H1 (cell line): ENCODE results near the gene POLA1. TPM values are rescaled to one million over a fixed set of nuclear protein-coding genes. Genes with fewer than 3 reads are reported as not detected.

Source experiments
- CTCF ChIA-PET: fragments of 300-600 bp; sonication (Branson Sonifier 250); formaldehyde crosslinking; loops from one replicate; lab custom pipeline; 2021; ENCODE audit not compliant: partially characterized antibody; lab: Charles Lee
- POLR2A ChIA-PET: fragments of 300-600 bp; sonication (Branson Sonifier 250); formaldehyde crosslinking; loops from one replicate; lab custom pipeline; 2021; ENCODE audit warnings: inconsistent platforms; ENCODE audit not compliant: partially characterized antibody; lab: Charles Lee
- DNase-seq, 2 experiments: peaks; one replicate each; pipeline versions ENCODE4 v3.0.0 to v3.0.0-alpha.2; 2010 to 2022; ENCODE audit warnings: low spot score in 2 of 2, low read depth in 1 of 2, mixed read lengths in 1 of 2
- FAIRE-seq: peaks from 2 replicates; lab custom pipeline; 2011; peaks lifted over from hg19 to GRCh38; lab: Jason Lieb, UNC
- H2AFZ ChIP-seq: 2 replicates; pipeline ENCODE4 v1.8.1; 2012; ENCODE audit warnings: low read length, inconsistent platforms
- H2AK5ac ChIP-seq: 2 replicates; pipeline ENCODE4 v1.6.1; 2013; ENCODE audit warnings: low read depth, low read length
- H2BK120ac ChIP-seq: replicated peaks from 2 replicates; pipeline ENCODE3; 2013; ENCODE audit warnings: low read depth, low read length, inconsistent platforms
- H2BK12ac ChIP-seq: 2 replicates; pipeline ENCODE4 v1.6.1; 2013; ENCODE audit warnings: low read depth, low read length
- H2BK15ac ChIP-seq: 2 replicates; pipeline ENCODE4 v1.6.1; 2013; ENCODE audit warnings: low read length
- H2BK20ac ChIP-seq: 2 replicates; pipeline ENCODE4 v1.6.1; 2013; ENCODE audit warnings: low read length
- H2BK5ac ChIP-seq: 2 replicates; pipeline ENCODE4 v1.6.1; 2013; ENCODE audit warnings: low read depth, low read length
- H3K14ac ChIP-seq: 2 replicates; pipeline ENCODE4 v1.6.1; 2013; ENCODE audit warnings: inconsistent platforms; ENCODE audit not compliant: insufficient read length
- H3K18ac ChIP-seq: 2 replicates; pipeline ENCODE4 v1.6.1; 2013; ENCODE audit warnings: low read length; ENCODE audit errors: extremely low read depth
- H3K23ac ChIP-seq: 2 replicates; pipeline ENCODE4 v1.6.1; 2013; ENCODE audit warnings: inconsistent platforms; ENCODE audit not compliant: insufficient read length
- H3K23me2 ChIP-seq: 2 replicates; pipeline ENCODE4 v1.6.1; 2013; ENCODE audit warnings: low read depth, low read length
- H3K27ac ChIP-seq: 2 replicates; pipeline ENCODE4 v1.6.1; 2011; ENCODE audit warnings: low read depth, low read length, inconsistent platforms
- H3K27me3 ChIP-seq, 4 experiments: replicated peaks in 1 of 4; 1 replicate in 1 of 4; 2 replicates in 3 of 4; pipeline versions ENCODE4 v1.6.1 to v1.8.1; 2011 to 2013; ENCODE audit warnings: low read length in 3 of 4, mild to moderate bottlenecking in 3 of 4, inconsistent platforms in 2 of 4, mixed read lengths in 2 of 4, moderate library complexity in 1 of 4; ENCODE audit not compliant: control insufficient read depth in 3 of 4, insufficient read depth in 3 of 4; ENCODE audit errors: extremely low read depth in 1 of 4
- H3K36me3 ChIP-seq, 4 experiments: 2 replicates each; pipeline versions ENCODE4 v1.6.1 to v1.8.1; 2011 to 2013; ENCODE audit warnings: mild to moderate bottlenecking in 4 of 4, low read length in 3 of 4, moderate library complexity in 2 of 4, control low read depth in 1 of 4, inconsistent platforms in 1 of 4; ENCODE audit not compliant: insufficient read depth in 4 of 4, control insufficient read depth in 2 of 4
- H3K4ac ChIP-seq: replicated peaks from 2 replicates; pipeline ENCODE3; 2013; ENCODE audit warnings: low read length, low read depth, mixed read lengths, inconsistent platforms; ENCODE audit not compliant: insufficient read length
- H3K4me1 ChIP-seq, 4 experiments: replicated peaks in 1 of 4; 1 replicate in 1 of 4; 2 replicates in 3 of 4; pipeline versions ENCODE4 v1.6.1 to v1.8.1; 2011 to 2013; ENCODE audit warnings: low read length in 3 of 4, inconsistent platforms in 2 of 4, mixed read lengths in 1 of 4; ENCODE audit not compliant: insufficient read depth in 4 of 4, control insufficient read depth in 3 of 4
- H3K4me2 ChIP-seq, 2 experiments: 2 replicates each; pipeline versions ENCODE4 v1.6.1 to v1.8.1; 2011 to 2013; ENCODE audit warnings: low read depth in 2 of 2, low read length in 2 of 2, control low read depth in 1 of 2, inconsistent platforms in 1 of 2, mild to moderate bottlenecking in 1 of 2; ENCODE audit not compliant: insufficient read depth in 1 of 2
- H3K4me3 ChIP-seq, 4 experiments: fragments of 200-600, 300-600 bp in 1 of 4; sonication (generic), shearing (Covaris generic), sonication (Bioruptor Twin) in 1 of 4; 2 replicates each; pipeline versions ENCODE4 v1.5.1 to v1.8.1; 2011 to 2016; ENCODE audit warnings: low read length in 4 of 4, low read depth in 3 of 4, control low read depth in 2 of 4, inconsistent platforms in 2 of 4, mild to moderate bottlenecking in 2 of 4, mixed read lengths in 1 of 4, moderate library complexity in 1 of 4; ENCODE audit not compliant: insufficient read depth in 2 of 4; ENCODE audit errors: extremely low read depth in 1 of 4
- H3K56ac ChIP-seq: replicated peaks from 2 replicates; pipeline ENCODE3; 2013; ENCODE audit warnings: low read depth, mild to moderate bottlenecking, mixed read lengths, low read length, inconsistent platforms; ENCODE audit not compliant: insufficient read length
- H3K79me1 ChIP-seq: 2 replicates; pipeline ENCODE4 v1.6.1; 2013; ENCODE audit warnings: low read depth, low read length, control low read depth
- H3K79me2 ChIP-seq, 2 experiments: 2 replicates each; pipeline versions ENCODE4 v1.6.1 to v1.8.1; 2012 to 2013; ENCODE audit warnings: low read length in 2 of 2, mild to moderate bottlenecking in 2 of 2, inconsistent platforms in 1 of 2; ENCODE audit not compliant: insufficient read depth in 2 of 2, control insufficient read depth in 1 of 2
- H3K9ac ChIP-seq, 4 experiments: replicated peaks in 1 of 4; 1 replicate in 1 of 4; 2 replicates in 3 of 4; pipeline versions ENCODE4 v1.6.1 to v1.8.1; 2011 to 2013; ENCODE audit warnings: low read depth in 3 of 4, low read length in 3 of 4, control low read depth in 2 of 4, mild to moderate bottlenecking in 2 of 4, moderate library complexity in 2 of 4, inconsistent platforms in 1 of 4; ENCODE audit errors: extremely low read depth in 1 of 4
- H3K9me3 ChIP-seq, 2 experiments: 2 replicates each; pipeline versions ENCODE4 v1.6.1 to v1.8.1; 2012 to 2013; ENCODE audit warnings: mild to moderate bottlenecking in 2 of 2, moderate library complexity in 2 of 2, control low read depth in 1 of 2, inconsistent platforms in 1 of 2, low read depth in 1 of 2, low read length in 1 of 2, mixed read lengths in 1 of 2; ENCODE audit not compliant: insufficient read depth in 2 of 2
- H4K20me1 ChIP-seq, 2 experiments: replicated peaks in 1 of 2; 2 replicates each; pipeline versions ENCODE3 to v1.8.1; 2011 to 2013; ENCODE audit warnings: inconsistent platforms in 2 of 2, low read length in 2 of 2, mild to moderate bottlenecking in 1 of 2; ENCODE audit not compliant: insufficient read depth in 2 of 2, control insufficient read depth in 1 of 2
- H4K5ac ChIP-seq: 2 replicates; pipeline ENCODE4 v1.6.1; 2013; ENCODE audit warnings: low read length, low read depth, mixed read lengths, inconsistent platforms; ENCODE audit not compliant: insufficient read length
- H4K8ac ChIP-seq: 2 replicates; pipeline ENCODE4 v1.8.0; 2013; ENCODE audit warnings: mild to moderate bottlenecking, moderate library complexity, low read length, inconsistent platforms; ENCODE audit not compliant: insufficient read depth; ENCODE audit errors: extremely low read depth
- H4K91ac ChIP-seq: replicated peaks from 2 replicates; pipeline ENCODE3; 2013; ENCODE audit warnings: low read length, mixed read lengths, inconsistent platforms; ENCODE audit not compliant: insufficient read length
- ATF3 ChIP-seq: IDR thresholded peaks from 2 replicates; pipeline ENCODE4 v1.6.1; 2011; ENCODE audit warnings: low read depth, mild to moderate bottlenecking, low read length; ENCODE audit not compliant: insufficient read depth
- CTCF ChIP-seq, 3 experiments: IDR thresholded peaks; 1 replicate in 2 of 3; 2 replicates in 1 of 3; pipeline versions ENCODE4 v1.5.1 to v1.6.1; 2011; ENCODE audit warnings: low read length in 3 of 3, mild to moderate bottlenecking in 3 of 3, inconsistent platforms in 2 of 3, low read depth in 1 of 3, moderate library complexity in 1 of 3; ENCODE audit not compliant: insufficient read depth in 1 of 3; ENCODE audit errors: control extremely low read depth in 1 of 3
- GTF2F1 ChIP-seq: IDR thresholded peaks from 2 replicates; pipeline ENCODE4 v1.6.1; 2012; ENCODE audit warnings: low read depth, low read length, improper control_type of control experiment, borderline replicate concordance
- MAFK ChIP-seq: IDR thresholded peaks from 2 replicates; pipeline ENCODE4 v1.6.1; 2012; ENCODE audit warnings: low read depth, mild to moderate bottlenecking, improper control_type of control experiment, low read length
- PHF8 ChIP-seq: fragments of 200-600 bp; sonication (generic); conservative IDR thresholded peaks from 2 replicates; pipeline ENCODE4 v1.7.1; 2012; ENCODE audit warnings: low read depth, mild to moderate bottlenecking, inconsistent platforms, low read length, moderate library complexity
- POLR2A ChIP-seq, 2 experiments: IDR thresholded peaks; 1 replicate in 1 of 2; 2 replicates in 1 of 2; pipeline ENCODE4 v1.6.1; 2011; ENCODE audit warnings: low read depth in 2 of 2, low read length in 2 of 2, mild to moderate bottlenecking in 2 of 2; ENCODE audit errors: control extremely low read depth in 1 of 2
- RBBP5 ChIP-seq: IDR thresholded peaks from 2 replicates; pipeline ENCODE4 v1.7.1; 2012; ENCODE audit warnings: low read depth, mild to moderate bottlenecking, inconsistent platforms, low read length, moderate library complexity, borderline replicate concordance
- RXRA ChIP-seq: IDR thresholded peaks from 2 replicates; pipeline ENCODE4 v1.6.1; 2011; ENCODE audit warnings: low read depth, mild to moderate bottlenecking, low read length, moderate library complexity; ENCODE audit not compliant: insufficient read depth
- SIX5 ChIP-seq: IDR thresholded peaks from 2 replicates; pipeline ENCODE4 v1.6.1; 2011; ENCODE audit warnings: mild to moderate bottlenecking, low read depth, low read length
- SRF ChIP-seq: IDR thresholded peaks from 2 replicates; pipeline ENCODE4 v1.6.1; 2011; ENCODE audit warnings: mild to moderate bottlenecking, low read depth, low read length, moderate library complexity
- TCF12 ChIP-seq: IDR thresholded peaks from 2 replicates; pipeline ENCODE4 v1.6.1; 2011; ENCODE audit warnings: low read depth, mild to moderate bottlenecking, low read length
- WGBS, 2 experiments: shearing (Covaris generic) in 1 of 2; methylation state at CpG; one replicate each; pipeline versions ENCODE4 v1.1.6 to v1.1.7; 2013 to 2015; ENCODE audit warnings: low lambda C conversion rate in 2 of 2, mixed read lengths in 2 of 2, inconsistent platforms in 1 of 2, low coverage in 1 of 2, missing lambda C conversion rate in 1 of 2; ENCODE audit not compliant: insufficient replicate concordance in 2 of 2, insufficient coverage in 1 of 2, insufficient read length in 1 of 2; ENCODE audit errors: extremely low coverage in 1 of 2, missing lambda C conversion rate in 1 of 2; 5-methylcytosine and 5-hydroxymethylcytosine counted together
- polyA plus RNA-seq, 7 experiments: library from polyadenylated mRNA; depleted of rRNA in 3 of 7; stranded (reverse) in 5 of 7; unstranded in 2 of 7; fragments of >200 nt in 5 of 7; fragments of 200-250 nt in 2 of 7; gene quantifications; 1 replicate in 5 of 7; 2 replicates in 1 of 7; 4 replicates in 1 of 7; pipeline versions ENCODE4 v1.2.1 to v1.2.3, GENCODE V29; 2011 to 2013; ENCODE audit warnings: missing spikeins in 2 of 7, mixed read lengths in 2 of 7
- total RNA-seq: library from RNA; stranded (reverse); fragmentation: NEBNext Ultra II Directional; extraction: Animal tissue kit (Norgen Biotek cat#: 25700); gene quantifications from 2 replicates; pipeline ENCODE4 v1.2.1, GENCODE V29; 2021

POLA1 gene
- total and polyA plus RNA-seq, 2 of the 8 experiments (the other 6 are each of a cell fraction or from before 2014, with no cell fraction given): 5.6 to 34.9 TPM

DNA sequence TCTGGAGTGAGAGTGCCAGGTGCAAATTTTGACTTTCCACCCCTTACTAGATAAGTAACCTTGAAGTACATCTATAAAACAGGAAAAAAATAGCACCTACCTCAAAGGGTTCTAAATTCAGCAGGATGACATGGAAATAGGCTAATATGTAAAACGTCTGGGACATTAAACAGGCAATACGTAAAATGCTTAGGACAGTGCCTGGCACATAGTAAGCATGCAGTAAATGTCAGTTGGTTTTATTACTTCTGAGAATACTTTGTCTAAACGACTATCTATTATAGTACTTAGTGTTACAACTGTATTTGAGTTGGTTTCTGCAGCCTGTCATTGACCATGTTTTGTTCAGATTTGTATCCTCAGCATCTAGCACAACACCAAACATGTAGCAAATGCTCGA is 251.3 kb downstream of the POLA1 start:
- no peak overlapping the region for H2AK5ac ChIP-seq
- no peak overlapping the region for H2AFZ ChIP-seq
- H2BK15ac ChIP-seq: no peak overlapping the region
- no peaks in the 10 kb centered on the region for H3K23me2 ChIP-seq
- no peak for DNase-seq
- H2BK120ac ChIP-seq: no peak overlapping the region
- H3K4ac ChIP-seq: no peak overlapping the region
- H4K5ac ChIP-seq: no peak overlapping the region
- WGBS, 2 experiments: 86% methylated on average over 4 of the region's 4 CpGs; no CpG with 5 or more reads in 1 of the 2 experiments
- H3K79me2 ChIP-seq: no peaks in the 10 kb centered on the region
- H2BK20ac ChIP-seq: no peak overlapping the region
- no peak overlapping the region for H3K18ac ChIP-seq
- H4K91ac ChIP-seq: no peak overlapping the region
- no peak overlapping the region for H3K56ac ChIP-seq
- H3K23ac ChIP-seq: no peak overlapping the region
- H3K9ac ChIP-seq: no peak overlapping the region
- no peaks in the 10 kb centered on the region for H3K36me3 ChIP-seq
- CTCF ChIA-PET: interaction anchor here (1.5 kb wide), 1 partner anchor 8 kb away, joined by 5 read pairs; no protein-coding TSS in a partner anchor
- H3K79me1 ChIP-seq: no peaks in the 10 kb centered on the region
- H4K20me1 ChIP-seq: no peaks in the 10 kb centered on the region
- no peaks in the 10 kb centered on the region for H3K27me3 ChIP-seq
- no peak overlapping the region for H2BK12ac ChIP-seq
- no peak overlapping the region for H3K4me3 ChIP-seq
- TF ChIP-seq POLR2A (IDR thresholded peaks at IDR 0.05; ENCODE audit: control extremely low read depth in 1 of 2, low read depth in 2 of 2, low read length in 2 of 2) (no peak), PHF8 (no peak), RBBP5 (no peak), CTCF (IDR thresholded peaks at IDR 0.05; ENCODE audit: control extremely low read depth in 1 of 3, insufficient read depth in 1 of 3, low read depth in 1 of 3, low read length in 3 of 3) (no peak), RXRA (no peak), GTF2F1 (no peak), SIX5 (no peak), ATF3 (no peak), SRF (no peak), MAFK (no peak), TCF12 (no peak)
- H3K14ac ChIP-seq: no peak overlapping the region
- H2BK5ac ChIP-seq: no peak overlapping the region
- FAIRE-seq: no peak
- POLR2A ChIA-PET: no interaction called here
- no peak overlapping the region for H3K4me2 ChIP-seq
- no peak overlapping the region for H3K27ac ChIP-seq
- H4K8ac ChIP-seq: no peak overlapping the region
- H3K4me1 ChIP-seq: no peaks in the 10 kb centered on the region
- H3K9me3 ChIP-seq: no peaks in the 10 kb centered on the region
